ENCODE results near the gene CCN5.
"Not testable (repeated sequence)": the region's sequence is repeated elsewhere in the genome, so short reads cannot be mapped to it uniquely, and the experiment has no call there.

CCN5 gene

DNA sequence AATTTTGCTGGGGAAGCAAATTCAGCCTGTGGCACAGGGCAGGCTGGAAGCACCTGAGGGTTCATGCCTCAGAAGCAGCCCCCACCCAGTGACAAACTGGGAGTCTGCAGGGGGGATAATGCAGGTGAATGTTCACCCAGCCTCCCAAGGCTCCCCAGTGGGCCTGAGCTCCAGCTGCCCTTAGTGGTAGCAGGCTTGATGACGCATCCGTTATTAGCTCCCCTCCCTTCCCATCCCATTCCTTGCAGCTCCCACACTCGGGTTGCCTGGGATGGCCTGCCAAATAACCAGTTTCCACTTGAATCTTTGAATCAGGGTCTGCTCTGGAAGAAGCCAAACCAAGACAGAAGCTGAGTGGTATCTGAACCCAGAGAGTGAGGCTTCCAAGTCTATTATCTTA, 46.3 kb downstream of the CCN5 start:
- Histone ChIP-seq H3K9me3 (ENCODE audit: control insufficient read depth, insufficient read depth, low read length) (no peaks in the 10 kb centered on the region), H3K36me3 (ENCODE audit: insufficient read depth, low read length) (no peaks in the 10 kb centered on the region), H3K4me1 (ENCODE audit: insufficient read depth, low read length) (no peaks in the 10 kb centered on the region), H3K9ac (ENCODE audit: low read depth, low read length) (no peak overlapping the region)

DNA sequence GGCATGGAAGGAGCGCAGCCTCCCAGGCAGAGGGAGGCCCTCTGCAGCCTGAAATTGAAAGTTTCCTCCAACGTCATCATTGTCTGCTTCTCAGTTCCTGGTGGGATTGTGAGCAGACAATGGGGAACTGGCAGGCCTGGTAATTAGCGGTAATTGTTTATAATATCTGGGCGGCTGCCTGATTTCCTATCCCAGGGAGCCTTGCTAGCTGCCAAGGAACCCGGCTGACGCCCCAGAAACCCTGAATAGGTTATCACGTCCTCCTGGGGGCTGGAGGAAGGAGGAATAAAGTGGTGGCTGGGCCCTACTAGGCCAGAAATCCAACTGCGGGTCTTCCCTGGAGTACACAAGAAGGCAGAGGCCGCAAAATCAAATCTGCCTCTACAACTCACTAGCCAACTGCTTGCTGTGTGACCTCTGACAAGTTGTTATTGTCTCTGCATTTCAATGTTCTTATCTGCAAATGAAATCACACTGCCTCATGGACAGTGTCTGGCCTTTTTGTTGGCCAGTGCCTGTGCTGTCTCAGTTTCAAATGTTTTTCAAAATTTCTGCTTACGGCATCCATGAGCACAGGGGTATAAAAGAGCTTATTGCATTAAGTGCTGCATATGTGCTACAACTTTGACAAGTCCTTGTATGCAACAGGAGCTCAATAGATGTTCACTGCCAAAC, 47.4 kb downstream of the CCN5 start:
- no peaks in the 10 kb centered on the region for H3K9me3 ChIP-seq (ENCODE audit: control insufficient read depth, insufficient read depth, low read length)

GRCh38 chr20:44763798-44764197, 48.6 kb downstream of the CCN5 start:
- not testable (repeated sequence) for H3K9ac ChIP-seq (ENCODE audit: low read depth, low read length); H3K4me1 ChIP-seq (ENCODE audit: insufficient read depth, low read length); H3K9me3 ChIP-seq (ENCODE audit: control insufficient read depth, insufficient read depth, low read length); H3K36me3 ChIP-seq (ENCODE audit: insufficient read depth, low read length)

More for the DNA sequence above, 47.4 kb downstream of the CCN5 start:
- Histone ChIP-seq H3K4me1 (ENCODE audit: insufficient read depth, low read length) (no peaks in the 10 kb centered on the region), H3K9ac (ENCODE audit: low read depth, low read length) (no peak overlapping the region), H3K36me3 (ENCODE audit: insufficient read depth, low read length) (no peaks in the 10 kb centered on the region)

GRCh38 chr20:44765091-44765490, 49.9 kb downstream of the CCN5 start:
- no peaks in the 10 kb centered on the region for H3K9me3 ChIP-seq (ENCODE audit: control insufficient read depth, insufficient read depth, low read length)
- no peak overlapping the region for H3K9ac ChIP-seq (ENCODE audit: low read depth, low read length)
- no peaks in the 10 kb centered on the region for H3K36me3 ChIP-seq (ENCODE audit: insufficient read depth, low read length)
- no peaks in the 10 kb centered on the region for H3K4me1 ChIP-seq (ENCODE audit: insufficient read depth, low read length)

GRCh38 chr20:44765701-44766347, 50.7 kb downstream of the CCN5 start:
- no peaks in the 10 kb centered on the region for H3K4me1 ChIP-seq (ENCODE audit: insufficient read depth, low read length)

DNA sequence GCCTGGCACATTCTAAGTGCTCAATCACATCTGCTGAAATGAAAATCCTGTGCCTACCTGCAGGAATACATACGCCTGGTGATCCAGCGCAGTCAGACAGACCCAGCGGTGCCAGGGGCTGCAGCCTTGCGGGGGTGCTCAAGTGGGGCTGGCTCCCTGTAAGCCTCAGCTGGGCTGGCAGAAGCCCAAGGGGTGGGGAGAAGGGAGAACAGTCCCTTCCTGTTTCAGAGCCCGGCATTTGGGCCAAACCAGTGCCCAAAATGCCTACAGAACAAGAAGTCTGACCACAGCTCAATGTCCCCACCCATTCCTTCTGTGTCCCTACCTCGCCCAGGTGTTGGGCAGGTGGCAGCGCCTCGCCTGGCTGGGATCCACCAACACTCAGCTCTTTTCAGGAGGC, 53.1 kb downstream of the CCN5 start:
- peaks cover 8% of the 10 kb centered on the region; the same call in 1 of the 2 replicates for H3K4me1 ChIP-seq (ENCODE audit: insufficient read depth, low read length)
- no peak overlapping the region for H3K9ac ChIP-seq (ENCODE audit: low read depth, low read length)
- no peaks in the 10 kb centered on the region for H3K36me3 ChIP-seq (ENCODE audit: insufficient read depth, low read length)
- no peaks in the 10 kb centered on the region for H3K9me3 ChIP-seq (ENCODE audit: control insufficient read depth, insufficient read depth, low read length)

More at GRCh38 chr20:44765701-44766347, 50.7 kb downstream of the CCN5 start:
- no peaks in the 10 kb centered on the region for H3K36me3 ChIP-seq (ENCODE audit: insufficient read depth, low read length)
- no peak overlapping the region for H3K9ac ChIP-seq (ENCODE audit: low read depth, low read length)
- no peaks in the 10 kb centered on the region for H3K9me3 ChIP-seq (ENCODE audit: control insufficient read depth, insufficient read depth, low read length)

DNA sequence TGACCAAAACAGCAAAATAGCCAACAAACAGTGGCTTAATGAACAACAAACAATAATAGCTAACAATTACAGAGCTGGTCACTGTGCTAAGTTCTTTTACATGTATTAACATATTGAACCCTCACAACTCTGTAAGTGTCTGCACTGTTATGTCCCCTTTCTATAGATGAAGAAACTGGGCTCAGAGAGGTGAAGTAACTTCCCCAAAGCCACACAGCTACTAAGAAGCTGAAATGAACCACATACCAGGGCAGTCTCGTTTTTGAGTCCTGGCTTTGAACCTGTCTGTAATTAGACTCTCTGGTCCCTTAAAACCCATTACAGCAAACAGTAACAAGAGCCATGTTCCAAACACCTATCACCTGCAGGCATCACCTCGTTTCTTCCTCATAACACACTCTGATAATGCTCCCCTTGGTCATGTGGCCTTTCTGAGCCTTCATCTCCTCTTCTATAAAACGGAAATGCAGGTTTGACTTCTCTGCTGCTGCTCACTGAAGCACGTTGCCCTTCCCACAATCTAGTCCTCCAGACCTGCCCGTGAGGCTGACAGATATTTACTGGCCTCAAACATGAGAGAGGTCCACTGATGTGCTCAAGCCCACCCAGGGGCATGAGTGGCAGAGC, 53.8 kb downstream of the CCN5 start:
- Histone ChIP-seq H3K36me3 (ENCODE audit: insufficient read depth, low read length) (no peaks in the 10 kb centered on the region), H3K9me3 (ENCODE audit: control insufficient read depth, insufficient read depth, low read length) (no peaks in the 10 kb centered on the region), H3K4me1 (ENCODE audit: insufficient read depth, low read length) (peaks cover 9% of the 10 kb centered on the region; the same call in 1 of the 2 replicates), H3K9ac (ENCODE audit: low read depth, low read length) (no peak overlapping the region)

DNA sequence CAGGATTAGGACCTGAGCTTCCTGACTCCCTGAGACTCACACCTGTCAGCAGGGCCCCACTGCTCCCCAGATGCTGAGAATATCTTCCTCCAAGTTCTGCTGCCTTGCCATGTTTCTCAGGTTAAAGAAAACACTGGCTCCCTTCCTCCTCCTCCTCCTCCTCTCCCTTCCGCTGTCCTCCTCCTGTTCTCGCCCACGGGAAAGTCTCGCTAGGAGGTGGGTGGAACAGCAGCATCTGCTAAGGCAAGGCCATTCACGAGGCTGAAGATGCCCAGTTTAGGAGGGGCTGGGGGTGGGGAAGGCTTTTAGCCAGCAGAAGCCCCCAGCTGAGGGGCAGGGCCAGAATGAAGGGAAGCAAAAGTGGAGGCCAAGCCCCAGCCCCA, 54.3 kb downstream of the CCN5 start:
- Histone ChIP-seq H3K9ac (ENCODE audit: low read depth, low read length) (no peak overlapping the region), H3K4me1 (ENCODE audit: insufficient read depth, low read length) (peaks cover 9% of the 10 kb centered on the region; the same call in 1 of the 2 replicates), H3K36me3 (ENCODE audit: insufficient read depth, low read length) (no peaks in the 10 kb centered on the region), H3K9me3 (ENCODE audit: control insufficient read depth, insufficient read depth, low read length) (no peaks in the 10 kb centered on the region)

DNA sequence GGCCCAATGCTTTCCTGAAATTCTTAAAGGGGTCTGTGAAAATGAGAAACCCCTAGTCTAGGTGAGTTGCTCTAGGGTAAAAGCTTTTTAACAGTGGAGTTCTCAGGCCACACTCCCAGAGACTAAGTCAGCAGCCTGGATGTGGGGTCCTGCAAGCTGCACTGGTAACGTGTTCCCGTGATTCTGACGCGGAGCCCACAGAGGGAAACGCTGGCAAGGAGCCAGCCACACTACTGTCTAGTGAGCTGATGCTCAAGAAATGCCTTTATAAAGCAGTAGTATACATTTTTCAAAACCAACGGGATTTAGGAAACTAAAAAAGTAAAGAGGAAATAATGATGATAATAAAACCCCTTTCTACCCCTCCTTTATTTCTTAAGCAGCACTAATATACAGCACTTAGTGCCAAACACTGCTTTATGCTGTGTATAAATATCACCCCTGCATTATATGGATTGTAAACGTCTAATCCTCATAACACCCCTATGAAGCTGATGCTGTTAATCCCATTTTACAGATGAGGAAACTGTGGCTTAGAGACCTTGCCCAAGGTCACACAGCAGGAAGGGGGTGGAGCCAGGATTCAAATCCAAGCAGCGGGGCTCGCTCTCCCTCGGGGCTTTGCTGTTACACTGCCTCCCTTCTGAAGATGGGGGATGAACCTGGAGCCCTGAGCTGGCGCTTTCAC, 55.5 kb downstream of the CCN5 start:
- H3K9ac ChIP-seq (ENCODE audit: low read depth, low read length): no peak overlapping the region
- peaks cover 9% of the 10 kb centered on the region; the same call in 1 of the 2 replicates for H3K4me1 ChIP-seq (ENCODE audit: insufficient read depth, low read length)
- H3K9me3 ChIP-seq (ENCODE audit: control insufficient read depth, insufficient read depth, low read length): no peaks in the 10 kb centered on the region
- no peaks in the 10 kb centered on the region for H3K36me3 ChIP-seq (ENCODE audit: insufficient read depth, low read length)

DNA sequence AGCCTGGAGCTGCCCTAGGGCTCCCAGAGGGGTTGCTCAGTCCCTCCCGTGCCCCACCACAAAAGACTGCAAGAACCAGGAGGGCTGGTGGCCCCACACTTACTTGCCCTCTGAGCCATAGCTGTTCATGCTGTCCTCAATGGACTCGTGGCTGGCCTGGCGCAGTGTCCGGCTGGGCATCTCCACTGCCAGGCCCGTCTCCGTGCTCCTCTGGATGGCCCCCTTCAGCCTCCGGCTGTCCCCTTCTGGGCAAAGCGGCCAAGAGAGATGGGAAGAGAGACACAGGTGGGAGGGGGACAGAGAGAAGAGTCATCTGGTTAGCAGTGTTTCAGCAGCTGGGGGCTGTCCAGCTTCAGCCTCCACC, 56.0 kb downstream of the CCN5 start:
- H3K4me1 ChIP-seq (ENCODE audit: insufficient read depth, low read length): peaks cover 9% of the 10 kb centered on the region; the same call in 1 of the 2 replicates
- H3K9ac ChIP-seq (ENCODE audit: low read depth, low read length): no peak overlapping the region
- H3K9me3 ChIP-seq (ENCODE audit: control insufficient read depth, insufficient read depth, low read length): no peaks in the 10 kb centered on the region
- no peaks in the 10 kb centered on the region for H3K36me3 ChIP-seq (ENCODE audit: insufficient read depth, low read length)

GRCh38 chr20:44772636-44773035, 57.5 kb downstream of the CCN5 start:
- no peak overlapping the region for H3K9ac ChIP-seq (ENCODE audit: low read depth, low read length)

GRCh38 chr20:44773070-44773829, 58.1 kb downstream of the CCN5 start:
- no peaks in the 10 kb centered on the region for H3K9me3 ChIP-seq (ENCODE audit: control insufficient read depth, insufficient read depth, low read length)
- H3K9ac ChIP-seq (ENCODE audit: low read depth, low read length): no peak overlapping the region
- H3K4me1 ChIP-seq (ENCODE audit: insufficient read depth, low read length): peaks cover 9% of the 10 kb centered on the region; the same call in 1 of the 2 replicates
- H3K36me3 ChIP-seq (ENCODE audit: insufficient read depth, low read length): no peaks in the 10 kb centered on the region

More at GRCh38 chr20:44772636-44773035, 57.5 kb downstream of the CCN5 start:
- Histone ChIP-seq H3K4me1 (ENCODE audit: insufficient read depth, low read length) (peaks cover 9% of the 10 kb centered on the region; the same call in 1 of the 2 replicates), H3K36me3 (ENCODE audit: insufficient read depth, low read length) (no peaks in the 10 kb centered on the region), H3K9me3 (ENCODE audit: control insufficient read depth, insufficient read depth, low read length) (no peaks in the 10 kb centered on the region)

DNA sequence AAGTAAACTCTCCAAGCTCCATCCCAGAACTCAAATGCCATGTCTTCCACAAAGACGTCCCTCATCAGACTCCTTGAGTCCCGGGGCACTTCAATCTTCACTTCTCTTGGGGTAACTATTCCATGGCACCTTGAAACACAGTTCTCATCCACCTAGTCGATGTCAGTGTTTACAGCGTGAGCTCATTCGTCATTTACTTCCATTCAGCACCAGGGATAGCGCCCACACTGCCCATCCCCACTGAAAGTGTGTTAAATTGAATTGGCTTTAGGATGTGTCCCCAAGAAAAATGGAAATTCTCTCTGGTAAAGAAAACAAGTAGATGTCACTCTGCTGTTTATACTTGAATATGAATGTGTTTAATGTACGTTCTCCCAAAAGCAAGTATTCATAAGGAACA, 61.8 kb downstream of the CCN5 start:
- H3K9ac ChIP-seq (ENCODE audit: low read depth, low read length): no peak overlapping the region
- H3K9me3 ChIP-seq (ENCODE audit: control insufficient read depth, insufficient read depth, low read length): no peaks in the 10 kb centered on the region
- H3K36me3 ChIP-seq (ENCODE audit: insufficient read depth, low read length): no peaks in the 10 kb centered on the region
- H3K4me1 ChIP-seq (ENCODE audit: insufficient read depth, low read length): peaks cover 9% of the 10 kb centered on the region; the same call in 1 of the 2 replicates
